Activated naive CD4-positive, alpha-beta T cell (primary cell): ENCODE results near the gene VWA8.
"Not testable (repeated sequence)": the region's sequence is repeated elsewhere in the genome, so short reads cannot be mapped to it uniquely, and the experiment has no call there.

ENCODE experiments used
- DNase-seq, 4 experiments: peaks; one replicate each; lab custom pipeline; 2025; lab: John Stamatoyannopoulos, UW

The VWA8 gene

GRCh38 chr13:41554626-41555386 lies 406.1 kb downstream of the VWA8 start:
- DNase-seq = no peak

GRCh38 chr13:41554180-41554579 lies 406.7 kb downstream of the VWA8 start:
- DNase-seq = no peak

- no peak for DNase-seq
Observed at GRCh38 chr13:41552031-41552430, 408.9 kb downstream of the VWA8 start.

GRCh38 chr13:41550276-41550675 lies 410.6 kb downstream of the VWA8 start:
- DNase-seq = no peak

GRCh38 chr13:41549491-41549890 lies 411.4 kb downstream of the VWA8 start:
- DNase-seq = no peak

- no peak for DNase-seq
Observed at GRCh38 chr13:41548910-41549309, 412.0 kb downstream of the VWA8 start.

- no peak for DNase-seq
Observed at GRCh38 chr13:41548031-41548430, 412.9 kb downstream of the VWA8 start.

- no peak for DNase-seq
Observed at GRCh38 chr13:41547251-41548000, 413.5 kb downstream of the VWA8 start.

GRCh38 chr13:41546372-41547190 lies 414.3 kb downstream of the VWA8 start:
- no peak for DNase-seq

- DNase-seq = no peak
Observed at GRCh38 chr13:41545432-41545707, 415.5 kb downstream of the VWA8 start.

GRCh38 chr13:41543664-41544300 lies 417.1 kb downstream of the VWA8 start:
- no peak for DNase-seq

- DNase-seq = not testable (repeated sequence)
Observed at GRCh38 chr13:41542799-41543198, 418.1 kb downstream of the VWA8 start.

- DNase-seq = no peak
Observed at GRCh38 chr13:41542281-41542680, 418.6 kb downstream of the VWA8 start.

- DNase-seq = no peak
Observed at GRCh38 chr13:41541142-41541938, 419.6 kb downstream of the VWA8 start.

GRCh38 chr13:41540240-41540639 lies 420.7 kb downstream of the VWA8 start:
- peak in 2 of 4 experiments; percentile 39 to 41 for DNase-seq

GRCh38 chr13:41533266-41534052 lies 427.4 kb downstream of the VWA8 start:
- DNase-seq = no peak

- no peak for DNase-seq
Observed at GRCh38 chr13:41528021-41528420, 432.9 kb downstream of the VWA8 start.

- DNase-seq = no peak
Observed at GRCh38 chr13:41520660-41521630, 440.0 kb downstream of the VWA8 start.

- no peak for DNase-seq
Observed at GRCh38 chr13:41520016-41520659, 440.8 kb downstream of the VWA8 start.
